Body of pancreas (tissue), 4 donors: ENCODE results near the gene SLC28A3.

Experiments used
- POLR2A ChIP-seq, 3 donors: fragments of 450-650 bp; IDR thresholded peaks; one replicate each; pipeline ENCODE4 v1.6.1; 2016; ENCODE audit warnings: antibody characterized with exemption in 3 of 3, mild to moderate bottlenecking in 2 of 3
- TF ChIP-seq, protein P1 (sequence below), 7 experiments: fragments of 450-650 bp in 4 of 7; fragments of 200-600 bp in 3 of 7; sonication (generic) in 3 of 7; IDR thresholded peaks; one replicate each; pipeline ENCODE4 v1.5.1; 2016 to 2019; ENCODE audit warnings: antibody characterized with exemption in 7 of 7

DNA sequence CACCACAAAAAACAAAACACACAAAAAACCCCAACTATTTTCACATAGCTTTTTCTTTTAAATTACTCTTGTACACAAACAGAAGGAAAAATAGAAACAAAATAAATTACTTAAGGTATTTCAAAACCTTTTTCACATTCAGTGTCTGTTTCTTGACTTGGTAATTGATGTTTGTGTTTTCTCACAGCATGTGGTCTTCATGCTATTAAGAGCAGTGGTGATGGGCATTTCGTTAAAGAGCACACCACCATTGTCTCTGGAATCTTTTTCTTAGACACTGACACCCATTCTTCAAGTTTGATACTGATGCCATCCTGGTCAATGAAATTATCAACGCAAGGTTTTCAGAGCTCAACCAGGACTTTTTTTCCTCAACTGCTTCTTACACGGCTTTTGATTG, 63.8 kb downstream of the SLC28A3 start:
- TF ChIP-seq, protein P1, sequence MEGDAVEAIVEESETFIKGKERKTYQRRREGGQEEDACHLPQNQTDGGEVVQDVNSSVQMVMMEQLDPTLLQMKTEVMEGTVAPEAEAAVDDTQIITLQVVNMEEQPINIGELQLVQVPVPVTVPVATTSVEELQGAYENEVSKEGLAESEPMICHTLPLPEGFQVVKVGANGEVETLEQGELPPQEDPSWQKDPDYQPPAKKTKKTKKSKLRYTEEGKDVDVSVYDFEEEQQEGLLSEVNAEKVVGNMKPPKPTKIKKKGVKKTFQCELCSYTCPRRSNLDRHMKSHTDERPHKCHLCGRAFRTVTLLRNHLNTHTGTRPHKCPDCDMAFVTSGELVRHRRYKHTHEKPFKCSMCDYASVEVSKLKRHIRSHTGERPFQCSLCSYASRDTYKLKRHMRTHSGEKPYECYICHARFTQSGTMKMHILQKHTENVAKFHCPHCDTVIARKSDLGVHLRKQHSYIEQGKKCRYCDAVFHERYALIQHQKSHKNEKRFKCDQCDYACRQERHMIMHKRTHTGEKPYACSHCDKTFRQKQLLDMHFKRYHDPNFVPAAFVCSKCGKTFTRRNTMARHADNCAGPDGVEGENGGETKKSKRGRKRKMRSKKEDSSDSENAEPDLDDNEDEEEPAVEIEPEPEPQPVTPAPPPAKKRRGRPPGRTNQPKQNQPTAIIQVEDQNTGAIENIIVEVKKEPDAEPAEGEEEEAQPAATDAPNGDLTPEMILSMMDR (IDR thresholded peaks at IDR 0.05), result no peak
- TF ChIP-seq POLR2A (IDR thresholded peaks at IDR 0.05), result no peak
